Astrocyte (in vitro differentiated cells and primary cell): ENCODE data around the gene KRT83. TPM values are rescaled to one million over a fixed set of nuclear protein-coding genes. Genes with fewer than 3 reads are reported as not detected.
"Not testable (repeated sequence)": the region's sequence is repeated elsewhere in the genome, so short reads cannot be mapped to it uniquely, and the experiment has no call there.

ENCODE experiments used
- DNase-seq: peaks from one replicate; pipeline ENCODE4 v3.0.0-alpha.2; 2010; ENCODE audit warnings: low read depth
- FAIRE-seq: peaks from 2 replicates; lab custom pipeline; 2011; peaks lifted over from hg19 to GRCh38; lab: Jason Lieb, UNC
- H2AFZ ChIP-seq: 2 replicates; pipeline ENCODE4 v1.6.0; 2012; ENCODE audit warnings: low read depth, low read length, inconsistent platforms
- H3K27ac ChIP-seq: 2 replicates; pipeline ENCODE4 v1.5.1; 2011; ENCODE audit warnings: low read depth, low read length, inconsistent platforms
- H3K27me3 ChIP-seq: 2 replicates; pipeline ENCODE4 v1.6.0; 2011; ENCODE audit warnings: low read length, inconsistent platforms; ENCODE audit not compliant: insufficient read depth
- H3K36me3 ChIP-seq: 2 replicates; pipeline ENCODE4 v1.5.1; 2011; ENCODE audit warnings: low read length, inconsistent platforms; ENCODE audit not compliant: insufficient read depth
- H3K4me1 ChIP-seq: 2 replicates; pipeline ENCODE4 v1.5.1; 2011; ENCODE audit warnings: low read length, inconsistent platforms; ENCODE audit not compliant: insufficient read depth
- H3K4me2 ChIP-seq: 2 replicates; pipeline ENCODE4 v1.6.0; 2012; ENCODE audit warnings: low read length, inconsistent platforms
- H3K4me3 ChIP-seq: 2 replicates; pipeline ENCODE4 v1.5.1; 2011; ENCODE audit warnings: low read depth, mild to moderate bottlenecking, low read length, inconsistent platforms; ENCODE audit not compliant: insufficient read depth
- H3K79me2 ChIP-seq: 2 replicates; pipeline ENCODE4 v1.6.0; 2012; ENCODE audit warnings: mild to moderate bottlenecking, low read length, inconsistent platforms; ENCODE audit not compliant: insufficient read depth
- H3K9ac ChIP-seq: 2 replicates; pipeline ENCODE4 v1.6.0; 2012; ENCODE audit warnings: mild to moderate bottlenecking, low read length, inconsistent platforms
- H3K9me3 ChIP-seq: 2 replicates; pipeline ENCODE4 v1.5.1; 2012; ENCODE audit warnings: low read depth, mild to moderate bottlenecking, low read length, inconsistent platforms; ENCODE audit not compliant: insufficient read depth
- H4K20me1 ChIP-seq: 2 replicates; pipeline ENCODE4 v1.6.0; 2012; ENCODE audit warnings: low read length, inconsistent platforms; ENCODE audit not compliant: insufficient read depth
- H3K27ac Mint-ChIP-seq: one replicate; pipeline ENCODE4 v1.8.0; 2021; ENCODE audit warnings: mild to moderate bottlenecking, mixed read lengths; ENCODE audit not compliant: unreplicated experiment
- H3K27me3 Mint-ChIP-seq: one replicate; pipeline ENCODE4 v1.8.0; 2021; ENCODE audit warnings: low read depth, mixed read lengths; ENCODE audit not compliant: unreplicated experiment
- H3K36me3 Mint-ChIP-seq: one replicate; pipeline ENCODE4 v1.8.0; 2021; ENCODE audit warnings: low read depth, mixed read lengths; ENCODE audit not compliant: unreplicated experiment
- H3K4me1 Mint-ChIP-seq: one replicate; pipeline ENCODE4 v1.8.0; 2021; ENCODE audit warnings: low read depth, mixed read lengths; ENCODE audit not compliant: unreplicated experiment
- H3K4me3 Mint-ChIP-seq: one replicate; pipeline ENCODE4 v1.8.0; 2021; ENCODE audit warnings: mild to moderate bottlenecking, moderate library complexity, mixed read lengths; ENCODE audit not compliant: unreplicated experiment
- H3K9me3 Mint-ChIP-seq: one replicate; pipeline ENCODE4 v1.8.0; 2021; ENCODE audit warnings: mild to moderate bottlenecking, mixed read lengths; ENCODE audit not compliant: unreplicated experiment
- CTCF ChIP-seq: IDR thresholded peaks from 2 replicates; pipeline ENCODE4 v1.5.1; 2011; ENCODE audit warnings: low read depth, mild to moderate bottlenecking, inconsistent platforms, low read length, moderate library complexity; ENCODE audit not compliant: insufficient read depth
- EZH2 ChIP-seq: IDR thresholded peaks from 2 replicates; pipeline ENCODE4 v1.6.1; 2012; ENCODE audit warnings: mild to moderate bottlenecking, low read length, inconsistent platforms; ENCODE audit not compliant: insufficient read depth
- total RNA-seq: library from RNA; stranded (reverse); gene quantifications from 2 replicates; pipeline ENCODE4 v1.2.1, GENCODE V29; 2021

Gene KRT83
- total RNA-seq, 1 donor from 2014 or later: not detected

- no peak for DNase-seq
- Mint-ChIP-seq H3K4me1 (no peaks in the 10 kb centered on the region), H3K27me3 (peaks cover 53% of the 10 kb centered on the region)
Observed at GRCh38 chr12:52293926-52294325, 27.3 kb downstream of the KRT83 start.

GRCh38 chr12:52291267-52291935, 29.8 kb downstream of the KRT83 start, which contains the start of gene KRT81:
KRT81 (minus strand) TSS chr12:52291534; CDS start chr12:52291465, 69 bp downstream.
- no peak for DNase-seq
- Histone ChIP-seq H3K4me2 (no peak within 1 kb of the TSS), H3K9ac (no peak within 1 kb of the TSS), H4K20me1 (no peaks in the 10 kb centered on the region), H3K36me3 (no peaks in the 10 kb centered on the region), H3K4me1 (no peaks in the 10 kb centered on the region), H3K27ac (no peak within 1 kb of the TSS), H3K79me2 (no peaks in the 10 kb centered on the region), H2AFZ (no peak within 1 kb of the TSS), H3K27me3 (peaks cover 15% of the 10 kb centered on the region), H3K4me3 (no peak within 1 kb of the TSS), H3K9me3 (no peaks in the 10 kb centered on the region)
- no peaks in the 10 kb centered on the region for H3K36me3 Mint-ChIP-seq
- peaks cover 4% of the 10 kb centered on the region for H3K9me3 Mint-ChIP-seq
- no peak for FAIRE-seq
- H3K27me3 Mint-ChIP-seq: peaks cover 41% of the 10 kb centered on the region
- TF ChIP-seq EZH2 (no peak), CTCF (no peak)
- H3K4me3 Mint-ChIP-seq: no peak within 1 kb of the TSS
- peaks cover 6% of the 10 kb centered on the region for H3K4me1 Mint-ChIP-seq
- no peak within 1 kb of the TSS for H3K27ac Mint-ChIP-seq

More at GRCh38 chr12:52293926-52294325, 27.3 kb downstream of the KRT83 start:
- Histone ChIP-seq H3K79me2 (no peaks in the 10 kb centered on the region), H3K9me3 (no peaks in the 10 kb centered on the region), H3K27ac (no peak overlapping the region), H3K4me2 (no peak overlapping the region), H4K20me1 (no peaks in the 10 kb centered on the region), H3K9ac (no peak overlapping the region), H3K27me3 (peaks cover 33% of the 10 kb centered on the region), H2AFZ (no peak overlapping the region), H3K4me1 (no peaks in the 10 kb centered on the region), H3K36me3 (no peaks in the 10 kb centered on the region), H3K4me3 (no peak overlapping the region)
- no peaks in the 10 kb centered on the region for H3K36me3 Mint-ChIP-seq
- FAIRE-seq: no peak
- no peak overlapping the region for H3K4me3 Mint-ChIP-seq
- no peak overlapping the region for H3K27ac Mint-ChIP-seq
- TF ChIP-seq CTCF (no peak), EZH2 (no peak)
- peaks cover 8% of the 10 kb centered on the region for H3K9me3 Mint-ChIP-seq

GRCh38 chr12:52290483-52291134, 30.6 kb downstream of the KRT83 start:
- not testable (repeated sequence) for FAIRE-seq, H3K4me3 Mint-ChIP-seq, H3K9me3 ChIP-seq, H3K36me3 Mint-ChIP-seq, H3K27ac ChIP-seq, H3K4me2 ChIP-seq, H3K27ac Mint-ChIP-seq, H3K9me3 Mint-ChIP-seq, H3K36me3 ChIP-seq, H3K4me1 ChIP-seq, H2AFZ ChIP-seq, H3K79me2 ChIP-seq, H3K4me3 ChIP-seq, H4K20me1 ChIP-seq, H3K4me1 Mint-ChIP-seq, DNase-seq, H3K9ac ChIP-seq
- peaks cover 15% of the 10 kb centered on the region for H3K27me3 ChIP-seq
- H3K27me3 Mint-ChIP-seq: peaks cover 36% of the 10 kb centered on the region

- FAIRE-seq: not testable (repeated sequence)
Observed at GRCh38 chr12:52287816-52288805, 33.1 kb downstream of the KRT83 start.

More at GRCh38 chr12:52287816-52288805, 33.1 kb downstream of the KRT83 start:
- H3K9me3 ChIP-seq, H3K9ac ChIP-seq, H3K4me2 ChIP-seq, H3K27me3 ChIP-seq, H2AFZ ChIP-seq, H3K36me3 ChIP-seq, H3K27ac ChIP-seq, H3K4me3 ChIP-seq, H3K79me2 ChIP-seq, H4K20me1 ChIP-seq, H3K9me3 Mint-ChIP-seq, H3K27ac Mint-ChIP-seq, H3K36me3 Mint-ChIP-seq, H3K4me3 Mint-ChIP-seq, DNase-seq: not testable (repeated sequence)
- Mint-ChIP-seq H3K27me3 (peaks cover 25% of the 10 kb centered on the region), H3K4me1 (peaks cover 14% of the 10 kb centered on the region)
- H3K4me1 ChIP-seq: peaks cover 15% of the 10 kb centered on the region
